ENCODE data around the gene CYP2R1.

DNA sequence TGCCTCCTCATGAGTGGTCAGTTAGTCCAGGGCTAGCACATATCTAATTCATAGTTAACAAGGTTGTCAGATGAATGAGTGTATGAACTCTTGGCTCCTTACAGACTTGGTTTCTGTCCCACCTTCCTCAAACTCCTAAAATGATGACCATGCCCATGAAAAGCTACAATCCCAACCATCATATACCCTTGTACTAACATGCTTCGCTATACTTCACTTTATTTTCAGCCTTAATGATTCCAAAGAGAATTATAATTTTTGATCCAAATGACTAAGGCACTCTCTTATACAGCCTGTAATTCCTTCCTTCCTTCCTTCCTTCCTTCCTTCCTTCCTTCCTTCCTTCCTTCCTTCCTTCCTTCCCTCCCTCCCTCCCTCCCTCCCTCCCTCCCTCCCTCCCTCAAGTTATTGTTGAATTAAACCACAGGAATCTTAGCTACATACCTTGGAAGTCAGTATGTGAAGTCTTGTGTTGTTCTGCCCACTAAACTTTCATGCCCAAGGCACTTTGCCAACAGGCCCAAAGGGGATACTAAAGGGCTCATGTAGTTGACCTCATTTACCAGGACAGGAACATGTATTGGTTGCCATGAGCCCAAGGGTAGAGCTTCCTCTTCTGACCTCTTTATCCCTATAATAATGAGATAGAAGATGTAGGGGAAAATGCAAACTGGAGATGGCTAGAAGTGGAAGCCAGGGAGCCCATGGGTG lies 42.8 kb upstream of the CYP2R1 start:
- no peak for TF ChIP-seq POLR2A (IDR thresholded peaks at IDR 0.05)
- TF ChIP-seq, protein P1, sequence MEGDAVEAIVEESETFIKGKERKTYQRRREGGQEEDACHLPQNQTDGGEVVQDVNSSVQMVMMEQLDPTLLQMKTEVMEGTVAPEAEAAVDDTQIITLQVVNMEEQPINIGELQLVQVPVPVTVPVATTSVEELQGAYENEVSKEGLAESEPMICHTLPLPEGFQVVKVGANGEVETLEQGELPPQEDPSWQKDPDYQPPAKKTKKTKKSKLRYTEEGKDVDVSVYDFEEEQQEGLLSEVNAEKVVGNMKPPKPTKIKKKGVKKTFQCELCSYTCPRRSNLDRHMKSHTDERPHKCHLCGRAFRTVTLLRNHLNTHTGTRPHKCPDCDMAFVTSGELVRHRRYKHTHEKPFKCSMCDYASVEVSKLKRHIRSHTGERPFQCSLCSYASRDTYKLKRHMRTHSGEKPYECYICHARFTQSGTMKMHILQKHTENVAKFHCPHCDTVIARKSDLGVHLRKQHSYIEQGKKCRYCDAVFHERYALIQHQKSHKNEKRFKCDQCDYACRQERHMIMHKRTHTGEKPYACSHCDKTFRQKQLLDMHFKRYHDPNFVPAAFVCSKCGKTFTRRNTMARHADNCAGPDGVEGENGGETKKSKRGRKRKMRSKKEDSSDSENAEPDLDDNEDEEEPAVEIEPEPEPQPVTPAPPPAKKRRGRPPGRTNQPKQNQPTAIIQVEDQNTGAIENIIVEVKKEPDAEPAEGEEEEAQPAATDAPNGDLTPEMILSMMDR (IDR thresholded peaks at IDR 0.05): no peak
